ENCODE measurements around the gene ARHGAP9.

DNA sequence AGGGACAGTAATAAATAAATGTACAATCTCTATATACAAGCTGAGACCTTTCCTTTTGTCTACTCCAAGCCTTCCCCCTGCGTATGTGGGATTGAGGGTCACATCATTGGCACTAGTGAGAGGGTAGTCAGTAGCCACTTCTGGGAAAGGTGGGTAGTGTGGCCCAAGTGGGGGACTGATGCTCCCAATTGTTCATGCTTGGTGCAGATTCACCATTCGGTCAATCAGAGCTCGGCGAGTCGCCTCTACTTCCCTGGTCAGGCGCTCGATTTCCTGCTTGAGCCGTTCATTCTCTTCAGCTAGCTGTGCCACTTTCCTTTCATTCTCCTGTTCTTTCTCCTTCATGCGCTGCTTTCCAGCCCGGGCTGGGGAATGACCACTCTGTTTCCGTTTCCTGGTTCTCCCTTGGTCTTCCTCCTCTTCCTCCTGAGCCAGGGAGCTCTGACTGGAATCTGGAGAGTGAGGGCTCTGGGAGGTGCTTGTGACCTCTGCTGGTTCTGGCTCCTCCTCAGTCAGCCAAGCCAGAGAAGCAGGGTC is 37.0 kb upstream of the ARHGAP9 start:
- TF ChIP-seq, protein P1, sequence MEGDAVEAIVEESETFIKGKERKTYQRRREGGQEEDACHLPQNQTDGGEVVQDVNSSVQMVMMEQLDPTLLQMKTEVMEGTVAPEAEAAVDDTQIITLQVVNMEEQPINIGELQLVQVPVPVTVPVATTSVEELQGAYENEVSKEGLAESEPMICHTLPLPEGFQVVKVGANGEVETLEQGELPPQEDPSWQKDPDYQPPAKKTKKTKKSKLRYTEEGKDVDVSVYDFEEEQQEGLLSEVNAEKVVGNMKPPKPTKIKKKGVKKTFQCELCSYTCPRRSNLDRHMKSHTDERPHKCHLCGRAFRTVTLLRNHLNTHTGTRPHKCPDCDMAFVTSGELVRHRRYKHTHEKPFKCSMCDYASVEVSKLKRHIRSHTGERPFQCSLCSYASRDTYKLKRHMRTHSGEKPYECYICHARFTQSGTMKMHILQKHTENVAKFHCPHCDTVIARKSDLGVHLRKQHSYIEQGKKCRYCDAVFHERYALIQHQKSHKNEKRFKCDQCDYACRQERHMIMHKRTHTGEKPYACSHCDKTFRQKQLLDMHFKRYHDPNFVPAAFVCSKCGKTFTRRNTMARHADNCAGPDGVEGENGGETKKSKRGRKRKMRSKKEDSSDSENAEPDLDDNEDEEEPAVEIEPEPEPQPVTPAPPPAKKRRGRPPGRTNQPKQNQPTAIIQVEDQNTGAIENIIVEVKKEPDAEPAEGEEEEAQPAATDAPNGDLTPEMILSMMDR (IDR thresholded peaks at IDR 0.05; ENCODE audit: insufficient read depth, low read length) = no peak
- TF ChIP-seq POLR2AphosphoS5 (IDR thresholded peaks at IDR 0.05; ENCODE audit: low read depth) (no peak; the same call in 1 of the 2 replicates), GABPA (IDR thresholded peaks at IDR 0.05; ENCODE audit: low read depth) (no peak)
- TF ChIP-seq, protein P2, sequence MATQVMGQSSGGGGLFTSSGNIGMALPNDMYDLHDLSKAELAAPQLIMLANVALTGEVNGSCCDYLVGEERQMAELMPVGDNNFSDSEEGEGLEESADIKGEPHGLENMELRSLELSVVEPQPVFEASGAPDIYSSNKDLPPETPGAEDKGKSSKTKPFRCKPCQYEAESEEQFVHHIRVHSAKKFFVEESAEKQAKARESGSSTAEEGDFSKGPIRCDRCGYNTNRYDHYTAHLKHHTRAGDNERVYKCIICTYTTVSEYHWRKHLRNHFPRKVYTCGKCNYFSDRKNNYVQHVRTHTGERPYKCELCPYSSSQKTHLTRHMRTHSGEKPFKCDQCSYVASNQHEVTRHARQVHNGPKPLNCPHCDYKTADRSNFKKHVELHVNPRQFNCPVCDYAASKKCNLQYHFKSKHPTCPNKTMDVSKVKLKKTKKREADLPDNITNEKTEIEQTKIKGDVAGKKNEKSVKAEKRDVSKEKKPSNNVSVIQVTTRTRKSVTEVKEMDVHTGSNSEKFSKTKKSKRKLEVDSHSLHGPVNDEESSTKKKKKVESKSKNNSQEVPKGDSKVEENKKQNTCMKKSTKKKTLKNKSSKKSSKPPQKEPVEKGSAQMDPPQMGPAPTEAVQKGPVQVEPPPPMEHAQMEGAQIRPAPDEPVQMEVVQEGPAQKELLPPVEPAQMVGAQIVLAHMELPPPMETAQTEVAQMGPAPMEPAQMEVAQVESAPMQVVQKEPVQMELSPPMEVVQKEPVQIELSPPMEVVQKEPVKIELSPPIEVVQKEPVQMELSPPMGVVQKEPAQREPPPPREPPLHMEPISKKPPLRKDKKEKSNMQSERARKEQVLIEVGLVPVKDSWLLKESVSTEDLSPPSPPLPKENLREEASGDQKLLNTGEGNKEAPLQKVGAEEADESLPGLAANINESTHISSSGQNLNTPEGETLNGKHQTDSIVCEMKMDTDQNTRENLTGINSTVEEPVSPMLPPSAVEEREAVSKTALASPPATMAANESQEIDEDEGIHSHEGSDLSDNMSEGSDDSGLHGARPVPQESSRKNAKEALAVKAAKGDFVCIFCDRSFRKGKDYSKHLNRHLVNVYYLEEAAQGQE (IDR thresholded peaks at IDR 0.05; ENCODE audit: insufficient replicate concordance, low read depth) = no peak
